OCI-LY1 (cell line): Measurements from ENCODE around the gene ARMC6.
A peak's percentile ranks its signal among the peaks of the same experiment; 100 is the strongest.

ENCODE experiments used
- H2AFZ ChIP-seq: fragments of 200-600 bp; sonication (generic), shearing (Covaris generic); 2 replicates; pipeline ENCODE4 v1.6.0; 2014; ENCODE audit warnings: antibody characterized with exemption, mild to moderate bottlenecking, low read length
- H3F3A ChIP-seq: fragments of 200-600 bp; sonication (generic), shearing (Covaris generic); 2 replicates; pipeline ENCODE4 v1.6.0; 2014; ENCODE audit warnings: mild to moderate bottlenecking, antibody characterized with exemption, low read length, moderate library complexity; ENCODE audit not compliant: insufficient read depth
- H3K27ac ChIP-seq: fragments of 200-600 bp; sonication (generic); 2 replicates; pipeline ENCODE4 v1.5.1; 2014; ENCODE audit warnings: low read length, mixed run types, mild to moderate bottlenecking, low read depth; ENCODE audit not compliant: poor library complexity, severe bottlenecking
- H3K27me3 ChIP-seq: fragments of 200-600 bp; sonication (generic); 2 replicates; pipeline ENCODE4 v1.6.0; 2014; ENCODE audit warnings: antibody characterized with exemption, mild to moderate bottlenecking, low read length, moderate library complexity; ENCODE audit not compliant: insufficient read depth
- H3K36me3 ChIP-seq: fragments of 200-600 bp; sonication (generic); 2 replicates; pipeline ENCODE4 v1.6.1; 2014; ENCODE audit warnings: mild to moderate bottlenecking, antibody characterized with exemption, low read length, moderate library complexity, mixed read lengths; ENCODE audit not compliant: insufficient read depth
- H3K4me1 ChIP-seq: fragments of 200-600 bp; sonication (generic); 2 replicates; pipeline ENCODE4 v1.5.1; 2014; ENCODE audit warnings: mild to moderate bottlenecking, low read length, moderate library complexity; ENCODE audit not compliant: insufficient read depth, severe bottlenecking
- H3K4me2 ChIP-seq: fragments of 200-600 bp; sonication (generic), shearing (Covaris generic); 2 replicates; pipeline ENCODE4 v1.6.1; 2014; ENCODE audit warnings: low read length
- H3K4me3 ChIP-seq: fragments of 200-600 bp; sonication (generic); 2 replicates; pipeline ENCODE4 v1.5.1; 2014; ENCODE audit warnings: low read length, low read depth, mild to moderate bottlenecking, mixed read lengths; ENCODE audit not compliant: poor library complexity, severe bottlenecking
- H3K79me2 ChIP-seq: fragments of 200-600 bp; shearing (Covaris generic); 2 replicates; pipeline ENCODE4 v1.6.1; 2016; ENCODE audit warnings: mixed run types, low read length, mixed read lengths; ENCODE audit not compliant: insufficient read depth
- H3K9ac ChIP-seq: fragments of 200-600 bp; sonication (generic), shearing (Covaris generic); 2 replicates; pipeline ENCODE4 v1.6.1; 2014; ENCODE audit warnings: mild to moderate bottlenecking, low read length, mixed read lengths
- H3K9me2 ChIP-seq: fragments of 200-600 bp; sonication (generic), shearing (Covaris generic); 2 replicates; pipeline ENCODE4 v1.6.1; 2014; ENCODE audit warnings: low read depth, mild to moderate bottlenecking, low read length, mixed read lengths
- H3K9me3 ChIP-seq: fragments of 200-600 bp; shearing (Covaris generic); 2 replicates; pipeline ENCODE4 v1.6.1; 2014; ENCODE audit warnings: low read length, mixed read lengths
- H4K20me1 ChIP-seq: fragments of 200-600 bp; sonication (generic), shearing (Covaris generic); 2 replicates; pipeline ENCODE4 v1.6.0; 2016; ENCODE audit warnings: mild to moderate bottlenecking, low read length; ENCODE audit not compliant: insufficient read depth
- CTCF ChIP-seq: fragments of 200-600 bp; sonication (generic), shearing (Covaris generic); IDR thresholded peaks from 2 replicates; pipeline ENCODE4 v1.5.1; 2017; ENCODE audit warnings: mild to moderate bottlenecking, antibody characterized with exemption, low read length, moderate library complexity, mixed read lengths
- EZH2 ChIP-seq: fragments of 200-600 bp; sonication (generic), shearing (Covaris generic); IDR thresholded peaks from 2 replicates; pipeline ENCODE4 v1.8.0; 2017; ENCODE audit warnings: borderline replicate concordance, mixed run types, mild to moderate bottlenecking, antibody characterized with exemption, low read length, moderate library complexity, mixed read lengths

The ARMC6 gene

GRCh38 chr19:18993115-18993514 is 40.3 kb upstream of the ARMC6 start:
- Histone ChIP-seq H3K36me3 (peaks cover 58% of the 10 kb centered on the region), H3K4me2 (no peak overlapping the region), H3K9ac (no peak overlapping the region), H4K20me1 (no peaks in the 10 kb centered on the region), H3K27me3 (no peaks in the 10 kb centered on the region), H3K9me2 (no peaks in the 10 kb centered on the region), H3F3A (no peaks in the 10 kb centered on the region), H3K4me1 (no peaks in the 10 kb centered on the region), H2AFZ (no peak overlapping the region), H3K9me3 (no peaks in the 10 kb centered on the region), H3K79me2 (no peaks in the 10 kb centered on the region), H3K27ac (no peak overlapping the region), H3K4me3 (no peak overlapping the region)
- TF ChIP-seq EZH2 (no peak), CTCF (no peak)

DNA sequence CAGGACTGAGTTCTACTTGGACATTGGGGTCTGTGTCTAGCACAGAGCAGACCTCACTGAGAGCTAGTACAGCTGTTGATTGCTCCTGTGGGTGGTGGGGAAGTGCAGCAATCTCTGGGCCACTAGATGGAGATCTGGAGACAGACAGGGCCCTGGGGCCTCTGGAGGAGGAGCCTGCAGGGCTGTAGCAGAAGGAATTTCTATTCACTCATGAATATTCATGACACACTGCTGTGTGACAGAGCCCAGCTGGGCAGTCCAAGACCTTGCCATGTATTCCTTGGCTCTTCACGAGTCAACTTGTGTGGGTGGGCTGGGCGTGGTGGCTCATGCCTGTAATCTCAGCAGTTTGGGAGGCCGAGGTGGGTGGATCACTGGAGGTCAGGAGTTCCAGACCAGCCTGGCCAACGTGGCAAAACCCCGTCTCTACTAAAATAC is 37.6 kb upstream of the ARMC6 start:
- Histone ChIP-seq H3K9ac (no peak overlapping the region), H3K4me2 (no peak overlapping the region), H3F3A (no peaks in the 10 kb centered on the region), H3K27me3 (no peaks in the 10 kb centered on the region), H3K36me3 (peaks cover 80% of the 10 kb centered on the region), H3K4me3 (no peak overlapping the region), H2AFZ (no peak overlapping the region), H3K79me2 (no peaks in the 10 kb centered on the region), H3K9me3 (no peaks in the 10 kb centered on the region), H3K27ac (no peak overlapping the region), H4K20me1 (no peaks in the 10 kb centered on the region), H3K9me2 (no peaks in the 10 kb centered on the region), H3K4me1 (no peaks in the 10 kb centered on the region)
- TF ChIP-seq CTCF (peak; percentile 61), EZH2 (no peak)

- Histone ChIP-seq H3K4me2 (no peak overlapping the region), H3K27me3 (no peaks in the 10 kb centered on the region), H4K20me1 (no peaks in the 10 kb centered on the region), H3K9ac (no peak overlapping the region), H3K4me1 (no peaks in the 10 kb centered on the region), H3K4me3 (no peak overlapping the region), H3K9me3 (no peaks in the 10 kb centered on the region), H2AFZ (no peak overlapping the region), H3F3A (no peaks in the 10 kb centered on the region), H3K79me2 (no peaks in the 10 kb centered on the region), H3K36me3 (peaks cover 78% of the 10 kb centered on the region), H3K27ac (no peak overlapping the region), H3K9me2 (no peaks in the 10 kb centered on the region)
- TF ChIP-seq CTCF = no peak
- no peak for TF ChIP-seq EZH2
Measured at GRCh38 chr19:18996351-18996750, 37.1 kb upstream of the ARMC6 start.
